SJCRH30 (cell line): ENCODE results near the gene NOL9. TPM values are rescaled to one million over a fixed set of nuclear protein-coding genes. Genes with fewer than 3 reads are reported as not detected.
A peak's percentile ranks its signal among the peaks of the same experiment; 100 is the strongest.

ENCODE experiments used
- DNase-seq, 2 experiments: peaks; one replicate each; pipeline ENCODE4 v3.0.0-alpha.2; 2015 to 2020
- H3K27ac ChIP-seq: fragments of 250-450 bp; sonication (Bioruptor Pico); 2 replicates; pipeline ENCODE4 v1.5.1; 2020; ENCODE audit warnings: mild to moderate bottlenecking, moderate library complexity
- H3K27me3 ChIP-seq: fragments of 250-450 bp; sonication (Bioruptor Pico); 2 replicates; pipeline ENCODE4 v1.5.1; 2020; ENCODE audit warnings: mild to moderate bottlenecking, moderate library complexity
- H3K36me3 ChIP-seq: fragments of 250-450 bp; sonication (Bioruptor Pico); 2 replicates; pipeline ENCODE4 v1.5.1; 2020; ENCODE audit warnings: mild to moderate bottlenecking, moderate library complexity
- H3K4me1 ChIP-seq: fragments of 250-450 bp; sonication (Bioruptor Pico); 2 replicates; pipeline ENCODE4 v1.5.1; 2020; ENCODE audit warnings: mild to moderate bottlenecking, moderate library complexity
- H3K4me3 ChIP-seq: fragments of 250-450 bp; sonication (Bioruptor Pico); 2 replicates; pipeline ENCODE4 v1.5.1; 2020; ENCODE audit warnings: mild to moderate bottlenecking, moderate library complexity
- H3K9me3 ChIP-seq: fragments of 250-450 bp; sonication (Bioruptor Pico); replicated peaks from 2 replicates; pipeline ENCODE4 v1.5.1; 2020; ENCODE audit warnings: mild to moderate bottlenecking, moderate library complexity
- total RNA-seq: library from RNA; depleted of rRNA; stranded (reverse); fragments of >200 nt; shearing (Covaris generic); gene quantifications from 2 replicates; pipeline ENCODE4 v1.2.3, GENCODE V29; 2014

The NOL9 gene
- total RNA-seq, 1 experiment from 2014 or later: 63.5 TPM

DNA sequence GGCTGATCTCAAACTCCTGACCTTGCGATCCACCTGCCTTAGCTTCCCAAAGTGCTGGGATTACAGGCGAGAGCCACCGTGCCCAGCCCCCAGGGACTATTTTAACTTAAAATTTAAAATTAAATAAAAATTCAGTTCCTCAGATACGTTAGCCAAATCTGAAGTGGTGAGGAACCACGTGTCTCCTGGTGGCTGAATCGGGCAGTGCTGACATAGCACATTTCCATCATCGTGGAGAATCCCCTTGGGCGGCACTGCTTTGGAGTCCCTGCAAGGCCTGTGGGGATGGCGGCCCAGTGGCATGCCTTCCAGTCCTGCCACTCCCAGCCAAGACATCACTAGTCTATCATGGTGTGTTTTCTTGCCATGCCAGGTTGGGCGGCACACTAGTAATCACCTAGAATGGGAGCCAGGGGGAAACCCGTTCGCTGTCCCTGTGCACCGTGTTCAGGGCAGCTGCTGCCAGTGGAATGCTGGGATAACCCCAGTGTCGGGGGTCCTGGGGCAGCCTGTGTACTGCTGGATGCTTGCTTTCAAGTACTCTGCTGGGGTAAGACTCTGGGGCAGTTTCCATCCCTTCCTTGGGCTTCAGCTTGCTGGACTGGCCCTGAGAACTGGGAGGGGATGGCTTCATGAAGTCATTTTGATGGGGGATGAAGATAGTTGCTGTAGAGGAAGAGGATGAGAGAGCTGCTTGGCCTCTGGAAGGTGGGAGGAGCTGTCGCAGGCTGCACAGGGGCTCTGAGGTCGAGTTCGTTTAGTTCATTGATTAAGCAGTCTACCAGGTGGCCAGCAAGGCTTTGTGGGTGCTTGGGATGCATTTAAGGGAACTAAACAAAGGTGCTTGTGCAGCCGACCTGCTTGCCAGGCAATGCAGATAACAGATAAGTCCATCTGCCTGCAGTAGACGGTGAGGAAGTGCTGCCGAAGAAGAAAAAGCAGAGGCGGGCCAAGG lies 30.1 kb upstream of the NOL9 start:
- Histone ChIP-seq H3K36me3 (peaks cover 9% of the 10 kb centered on the region; the same call in 1 of the 2 replicates), H3K27ac (no peak overlapping the region), H3K4me1 (peaks cover 9% of the 10 kb centered on the region; the same call in 1 of the 2 replicates), H3K27me3 (no peaks in the 10 kb centered on the region), H3K9me3 (no peaks in the 10 kb centered on the region), H3K4me3 (no peak overlapping the region)
- no peak for DNase-seq

GRCh38 chr1:6582370-6582769 lies 28.1 kb upstream of the NOL9 start:
- Histone ChIP-seq H3K27me3 (no peaks in the 10 kb centered on the region), H3K27ac (no peak overlapping the region), H3K4me3 (no peak overlapping the region), H3K4me1 (peaks cover 13% of the 10 kb centered on the region; the same call in 1 of the 2 replicates), H3K9me3 (no peaks in the 10 kb centered on the region), H3K36me3 (no peaks in the 10 kb centered on the region)
- DNase-seq: no peak

DNA sequence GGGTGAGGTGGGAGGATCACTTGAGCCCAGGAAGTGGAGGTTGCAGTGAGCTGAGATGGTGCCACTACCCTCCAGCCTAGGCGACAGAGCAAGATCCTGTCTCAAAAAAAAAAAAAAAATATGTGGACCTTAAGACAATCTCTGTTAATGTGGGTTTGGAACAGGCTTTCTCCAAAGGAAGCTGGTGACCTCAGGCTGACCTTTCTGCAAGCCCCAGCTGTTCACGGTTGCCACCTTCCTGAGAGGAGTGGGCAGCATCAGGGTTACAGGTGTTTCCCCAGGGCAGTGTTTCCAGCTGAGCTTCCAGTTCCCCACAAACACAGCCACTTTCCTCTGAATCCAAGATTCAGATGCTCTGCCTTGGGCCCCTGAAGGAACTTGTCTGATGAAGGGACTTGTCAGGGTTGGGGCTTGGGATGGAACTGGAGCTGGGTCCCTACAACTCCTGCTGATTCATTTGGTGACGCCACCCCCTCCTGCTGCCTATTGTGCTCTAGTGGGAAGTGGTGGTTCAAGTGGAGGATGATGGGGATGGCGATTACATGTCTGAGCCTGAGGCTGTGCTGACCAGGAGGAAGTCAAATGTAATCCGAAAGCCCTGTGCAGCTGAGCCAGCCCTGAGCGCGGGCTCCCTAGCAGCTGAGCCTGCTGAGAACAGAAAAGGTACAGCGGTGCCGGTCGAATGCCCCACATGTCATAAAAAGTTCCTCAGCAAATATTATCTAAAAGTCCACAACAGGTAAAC lies 27.4 kb upstream of the NOL9 start:
- no peak for DNase-seq
- Histone ChIP-seq H3K36me3 (no peaks in the 10 kb centered on the region), H3K9me3 (no peaks in the 10 kb centered on the region), H3K27me3 (no peaks in the 10 kb centered on the region), H3K4me3 (no peak overlapping the region), H3K27ac (no peak overlapping the region), H3K4me1 (peaks cover 13% of the 10 kb centered on the region; the same call in 1 of the 2 replicates)

GRCh38 chr1:6580593-6581409 lies 26.5 kb upstream of the NOL9 start:
- H3K4me3 ChIP-seq: peak overlapping the region; percentile 70
- no peaks in the 10 kb centered on the region for H3K36me3 ChIP-seq
- DNase-seq: peak; percentile 42 to 47
- H3K9me3 ChIP-seq: no peaks in the 10 kb centered on the region
- H3K27ac ChIP-seq: no peak overlapping the region
- no peaks in the 10 kb centered on the region for H3K27me3 ChIP-seq
- H3K4me1 ChIP-seq: peaks cover 13% of the 10 kb centered on the region; the same call in 1 of the 2 replicates

GRCh38 chr1:6580119-6580592 lies 25.8 kb upstream of the NOL9 start:
- Histone ChIP-seq H3K36me3 (no peaks in the 10 kb centered on the region), H3K27ac (no peak overlapping the region; the same call in 1 of the 2 replicates), H3K4me3 (peak overlapping the region; percentile 70), H3K9me3 (no peaks in the 10 kb centered on the region), H3K4me1 (peaks cover 13% of the 10 kb centered on the region; the same call in 1 of the 2 replicates), H3K27me3 (no peaks in the 10 kb centered on the region)
- DNase-seq: no peak

DNA sequence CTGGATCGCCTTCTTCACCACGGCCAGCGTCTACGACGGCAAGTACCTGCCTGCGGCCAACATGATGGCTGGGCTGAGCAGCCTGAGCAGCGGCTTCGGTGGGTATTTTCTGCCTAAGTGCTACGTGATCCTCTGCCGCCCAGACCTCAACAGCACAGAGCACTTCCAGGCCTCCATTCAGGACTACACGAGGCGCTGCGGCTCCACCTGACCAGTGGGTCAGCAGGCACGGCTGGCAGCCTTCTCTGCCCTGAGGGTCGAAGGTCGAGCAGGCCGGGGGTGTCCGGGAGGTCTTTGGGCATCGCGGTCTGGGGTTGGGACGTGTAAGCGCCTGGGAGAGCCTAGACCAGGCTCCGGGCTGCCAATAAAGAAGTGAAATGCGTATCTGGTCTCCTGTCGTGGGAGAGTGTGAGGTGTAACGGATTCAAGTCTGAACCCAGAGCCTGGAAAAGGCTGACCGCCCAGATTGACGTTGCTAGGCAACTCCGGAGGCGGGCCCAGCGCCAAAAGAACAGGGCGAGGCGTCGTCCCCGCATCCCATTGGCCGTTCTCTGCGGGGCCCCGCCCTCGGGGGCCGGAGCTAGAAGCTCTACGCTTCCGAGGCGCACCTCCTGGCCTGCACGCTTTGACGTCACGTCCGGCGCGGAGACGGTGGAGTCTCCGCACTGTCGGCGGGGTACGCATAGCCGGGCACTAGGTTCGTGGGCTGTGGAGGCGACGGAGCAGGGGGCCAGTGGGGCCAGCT lies 25.2 kb upstream of the NOL9 start, which contains the start of gene ZBTB48:
ZBTB48 (plus strand) TSS at position 621 of the 745 bp plus-strand sequence. CDS start 616 bp downstream, outside the sequence.
- Histone ChIP-seq H3K4me3 (peak within 1 kb of the TSS; percentile 70), H3K4me1 (peaks cover 14% of the 10 kb centered on the region), H3K27ac (no peak within 1 kb of the TSS; the same call in 1 of the 2 replicates), H3K27me3 (no peaks in the 10 kb centered on the region), H3K36me3 (no peaks in the 10 kb centered on the region), H3K9me3 (no peaks in the 10 kb centered on the region)
- peak; percentile 99 for DNase-seq

- Histone ChIP-seq H3K27ac (no peak overlapping the region), H3K4me3 (peak overlapping the region; percentile 70), H3K9me3 (no peaks in the 10 kb centered on the region), H3K4me1 (peaks cover 21% of the 10 kb centered on the region), H3K27me3 (no peaks in the 10 kb centered on the region), H3K36me3 (no peaks in the 10 kb centered on the region)
- DNase-seq: no peak
Measured at GRCh38 chr1:6578624-6579373, 24.5 kb upstream of the NOL9 start.

GRCh38 chr1:6577831-6578525 lies 23.7 kb upstream of the NOL9 start:
- H3K4me1 ChIP-seq: peaks cover 22% of the 10 kb centered on the region
- H3K27ac ChIP-seq: no peak overlapping the region

DNA sequence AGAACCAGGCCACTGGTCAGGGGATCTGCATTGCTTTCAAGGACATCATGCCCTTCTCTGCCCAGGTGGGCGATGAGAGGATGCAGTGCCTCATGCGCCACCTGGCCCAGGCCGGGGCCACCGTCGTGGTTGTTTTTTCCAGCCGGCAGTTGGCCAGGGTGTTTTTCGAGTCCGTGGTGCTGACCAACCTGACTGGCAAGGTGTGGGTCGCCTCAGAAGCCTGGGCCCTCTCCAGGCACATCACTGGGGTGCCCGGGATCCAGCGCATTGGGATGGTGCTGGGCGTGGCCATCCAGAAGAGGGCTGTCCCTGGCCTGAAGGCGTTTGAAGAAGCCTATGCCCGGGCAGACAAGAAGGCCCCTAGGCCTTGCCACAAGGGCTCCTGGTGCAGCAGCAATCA lies 20.5 kb upstream of the NOL9 start:
- Histone ChIP-seq H3K27me3 (no peaks in the 10 kb centered on the region), H3K4me1 (peaks cover 14% of the 10 kb centered on the region), H3K9me3 (no peaks in the 10 kb centered on the region), H3K4me3 (no peak overlapping the region), H3K27ac (no peak overlapping the region), H3K36me3 (no peaks in the 10 kb centered on the region)
- DNase-seq: no peak

More at GRCh38 chr1:6577831-6578525, 23.7 kb upstream of the NOL9 start:
- H3K4me3 ChIP-seq: no peak overlapping the region
- no peaks in the 10 kb centered on the region for H3K27me3 ChIP-seq
- H3K36me3 ChIP-seq: no peaks in the 10 kb centered on the region
- no peaks in the 10 kb centered on the region for H3K9me3 ChIP-seq
- DNase-seq: no peak

- Histone ChIP-seq H3K36me3 (no peaks in the 10 kb centered on the region), H3K4me3 (no peak overlapping the region)
Measured at GRCh38 chr1:6574025-6574620, 19.8 kb upstream of the NOL9 start.

DNA sequence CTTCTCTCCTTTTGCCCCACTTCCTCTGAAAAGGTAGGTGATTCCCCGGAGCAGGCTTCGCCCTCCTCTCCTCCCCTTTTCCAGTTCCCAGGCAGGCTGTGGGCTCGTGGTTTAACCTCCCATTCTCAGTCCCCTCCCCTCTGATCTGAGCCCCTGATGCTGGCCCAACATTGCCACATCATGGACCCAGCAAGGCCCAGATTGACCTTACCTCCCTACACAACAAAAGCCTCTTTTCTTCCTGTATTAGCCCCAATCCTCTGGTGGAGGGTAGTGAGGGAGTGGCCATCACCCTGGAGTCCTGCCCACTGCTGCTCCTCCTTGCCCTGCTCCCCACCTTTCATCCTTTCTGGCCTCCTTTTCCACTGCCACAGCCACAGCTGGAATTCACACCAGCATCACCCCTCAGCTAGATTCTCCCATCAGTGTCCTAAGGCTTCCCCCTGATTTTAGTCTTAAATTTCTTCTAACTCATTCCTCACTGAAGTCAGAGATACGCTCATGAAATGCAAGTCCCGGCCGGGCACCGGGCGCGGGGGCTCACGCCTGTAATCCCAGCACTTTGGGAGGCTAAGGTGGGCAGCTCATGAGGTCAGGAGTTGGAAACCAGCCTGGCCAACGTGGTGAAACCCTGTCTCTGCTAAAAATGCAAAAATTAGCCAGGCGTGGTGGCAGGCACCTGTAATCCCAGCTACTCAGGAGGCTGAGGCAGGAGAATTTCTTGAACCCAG lies 18.5 kb upstream of the NOL9 start:
- no peak overlapping the region for H3K4me3 ChIP-seq
- no peaks in the 10 kb centered on the region for H3K27me3 ChIP-seq
- no peak for DNase-seq
- H3K27ac ChIP-seq: no peak overlapping the region
- peaks cover 9% of the 10 kb centered on the region for H3K4me1 ChIP-seq
- H3K36me3 ChIP-seq: no peaks in the 10 kb centered on the region
- no peaks in the 10 kb centered on the region for H3K9me3 ChIP-seq

More at GRCh38 chr1:6574025-6574620, 19.8 kb upstream of the NOL9 start:
- DNase-seq: peak; percentile 81 to 82
- H3K27ac ChIP-seq: no peak overlapping the region
- no peaks in the 10 kb centered on the region for H3K27me3 ChIP-seq
- H3K9me3 ChIP-seq: no peaks in the 10 kb centered on the region
- H3K4me1 ChIP-seq: peaks cover 11% of the 10 kb centered on the region

- no peaks in the 10 kb centered on the region for H3K9me3 ChIP-seq
- no peaks in the 10 kb centered on the region for H3K36me3 ChIP-seq
- no peak overlapping the region for H3K27ac ChIP-seq
- H3K27me3 ChIP-seq: no peaks in the 10 kb centered on the region
- peaks cover 9% of the 10 kb centered on the region for H3K4me1 ChIP-seq
- no peak overlapping the region for H3K4me3 ChIP-seq
- DNase-seq: no peak
Measured at GRCh38 chr1:6570987-6571386, 16.7 kb upstream of the NOL9 start.
